ENCODE results near the gene RPS3.

DNA sequence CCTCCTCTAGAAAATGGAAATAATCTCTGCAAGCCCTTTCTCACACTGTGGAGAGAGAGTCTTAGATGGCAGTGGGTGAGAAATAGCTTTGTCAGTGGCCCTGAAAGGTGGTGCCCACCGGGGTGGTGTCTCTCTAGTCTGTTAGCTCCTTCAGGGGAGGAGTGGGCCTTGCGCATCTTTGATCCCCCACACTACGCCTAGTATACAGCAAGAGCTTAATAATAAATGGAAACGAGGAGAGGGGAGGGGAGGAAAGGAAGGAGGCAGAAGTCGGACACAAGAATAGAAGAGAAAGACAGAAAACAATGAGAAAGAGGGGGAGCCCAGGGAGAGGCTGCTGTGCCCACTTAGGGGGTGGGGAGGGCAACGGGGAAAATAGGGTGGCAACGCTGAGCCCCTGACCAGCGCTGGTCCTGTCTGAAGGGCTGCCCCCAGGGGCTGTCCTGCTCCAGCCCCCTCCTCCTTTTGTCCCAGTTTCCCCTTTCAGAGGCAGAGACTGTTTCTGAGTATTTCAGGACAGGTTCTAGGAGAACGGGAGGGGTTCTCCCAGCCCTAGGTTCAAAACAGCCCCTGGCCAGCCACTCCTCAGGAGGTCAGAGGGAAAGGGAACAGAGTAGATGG lies 49.1 kb upstream of the RPS3 start:
- TF ChIP-seq, protein P1, sequence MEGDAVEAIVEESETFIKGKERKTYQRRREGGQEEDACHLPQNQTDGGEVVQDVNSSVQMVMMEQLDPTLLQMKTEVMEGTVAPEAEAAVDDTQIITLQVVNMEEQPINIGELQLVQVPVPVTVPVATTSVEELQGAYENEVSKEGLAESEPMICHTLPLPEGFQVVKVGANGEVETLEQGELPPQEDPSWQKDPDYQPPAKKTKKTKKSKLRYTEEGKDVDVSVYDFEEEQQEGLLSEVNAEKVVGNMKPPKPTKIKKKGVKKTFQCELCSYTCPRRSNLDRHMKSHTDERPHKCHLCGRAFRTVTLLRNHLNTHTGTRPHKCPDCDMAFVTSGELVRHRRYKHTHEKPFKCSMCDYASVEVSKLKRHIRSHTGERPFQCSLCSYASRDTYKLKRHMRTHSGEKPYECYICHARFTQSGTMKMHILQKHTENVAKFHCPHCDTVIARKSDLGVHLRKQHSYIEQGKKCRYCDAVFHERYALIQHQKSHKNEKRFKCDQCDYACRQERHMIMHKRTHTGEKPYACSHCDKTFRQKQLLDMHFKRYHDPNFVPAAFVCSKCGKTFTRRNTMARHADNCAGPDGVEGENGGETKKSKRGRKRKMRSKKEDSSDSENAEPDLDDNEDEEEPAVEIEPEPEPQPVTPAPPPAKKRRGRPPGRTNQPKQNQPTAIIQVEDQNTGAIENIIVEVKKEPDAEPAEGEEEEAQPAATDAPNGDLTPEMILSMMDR (IDR thresholded peaks at IDR 0.05) = no peak
- TF ChIP-seq POLR2A (IDR thresholded peaks at IDR 0.05) = no peak

All from esophagus squamous epithelium (tissue), 4 donors.